Measurements from ENCODE around the gene NAP1L4.

The NAP1L4 gene

DNA sequence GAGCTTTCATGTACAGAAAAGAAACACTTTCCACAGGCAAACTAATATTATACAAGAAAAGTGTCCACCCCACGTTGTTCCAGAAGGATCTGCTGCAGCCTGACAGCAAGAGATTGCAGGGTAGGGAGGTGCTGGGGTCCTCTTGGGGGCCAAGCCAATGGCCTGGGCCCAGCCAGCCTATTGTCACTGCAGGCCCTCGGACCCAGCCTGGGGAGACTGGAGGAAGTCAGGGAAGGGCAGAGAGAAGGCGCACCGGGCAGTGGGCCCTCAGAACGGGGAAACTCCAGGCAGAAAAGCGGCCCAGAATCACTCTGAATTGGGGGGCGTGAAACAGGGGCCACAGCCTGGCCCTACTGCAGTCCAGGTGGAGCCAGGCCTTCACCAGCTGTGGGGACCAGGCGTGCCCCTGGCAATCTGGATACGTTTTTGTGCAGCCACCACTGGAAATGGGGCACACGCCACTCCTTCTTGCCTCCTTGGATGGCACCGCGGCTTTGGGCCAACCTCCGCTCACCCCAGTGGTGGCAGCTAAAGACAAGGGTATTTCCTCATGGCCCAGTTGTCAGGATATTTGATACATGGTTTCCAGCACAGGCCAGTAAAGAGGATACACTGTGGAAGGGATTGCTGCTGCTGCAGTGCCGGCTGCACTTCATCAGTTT lies 3.9 kb upstream of the NAP1L4 start:
- Histone ChIP-seq H3K27ac (ENCODE audit: insufficient read depth, low read length, poor library complexity, severe bottlenecking) (no peak overlapping the region), H3K9me3 (ENCODE audit: control insufficient read depth, low read length) (no peaks in the 10 kb centered on the region), H3K27me3 (replicated peaks; ENCODE audit: control insufficient read depth, insufficient read depth, low read length, poor library complexity, severe bottlenecking) (no peaks in the 10 kb centered on the region), H3K4me1 (ENCODE audit: control insufficient read depth, insufficient read depth, low read length, poor library complexity, severe bottlenecking) (peaks cover 5% of the 10 kb centered on the region), H3K4me3 (ENCODE audit: insufficient read depth, low read depth, low read length, poor library complexity, severe bottlenecking) (no peak overlapping the region), H3K36me3 (ENCODE audit: control insufficient read depth, insufficient read depth, low read length) (peaks cover 9% of the 10 kb centered on the region)
- DNase-seq = no peak

DNA sequence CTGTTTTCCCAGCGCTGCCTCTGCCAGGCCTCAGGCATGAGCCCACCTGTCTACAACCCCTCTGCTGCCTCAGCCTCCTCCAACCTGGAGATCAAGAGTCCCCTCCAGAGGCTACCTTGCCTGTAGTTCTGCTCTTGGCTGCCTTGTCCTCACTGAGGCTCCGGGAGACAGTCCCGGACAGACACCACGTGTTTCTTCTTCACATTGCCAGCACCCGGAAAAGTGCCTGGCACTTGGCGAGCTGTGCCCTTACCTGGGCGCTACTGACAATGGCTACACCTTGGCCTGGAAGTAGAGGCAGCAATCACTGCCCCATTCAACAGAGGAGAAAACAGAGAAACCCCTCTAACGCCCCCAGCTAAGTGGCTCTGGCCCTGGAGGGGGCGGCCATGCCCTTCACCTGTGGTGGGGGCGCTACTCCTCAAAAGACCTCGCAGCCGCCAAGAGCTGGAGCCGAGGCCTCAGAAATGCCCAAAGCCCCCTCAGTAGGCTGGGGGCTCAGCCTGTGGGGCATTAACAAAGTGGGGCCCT lies 3.0 kb upstream of the NAP1L4 start:
- Histone ChIP-seq H3K27ac (ENCODE audit: insufficient read depth, low read length, poor library complexity, severe bottlenecking) (no peak overlapping the region), H3K27me3 (replicated peaks; ENCODE audit: control insufficient read depth, insufficient read depth, low read length, poor library complexity, severe bottlenecking) (no peaks in the 10 kb centered on the region), H3K4me3 (ENCODE audit: insufficient read depth, low read depth, low read length, poor library complexity, severe bottlenecking) (no peak overlapping the region), H3K36me3 (ENCODE audit: control insufficient read depth, insufficient read depth, low read length) (no peaks in the 10 kb centered on the region), H3K9me3 (ENCODE audit: control insufficient read depth, low read length) (no peaks in the 10 kb centered on the region), H3K4me1 (ENCODE audit: control insufficient read depth, insufficient read depth, low read length, poor library complexity, severe bottlenecking) (peaks cover 5% of the 10 kb centered on the region)
- DNase-seq = no peak

DNA sequence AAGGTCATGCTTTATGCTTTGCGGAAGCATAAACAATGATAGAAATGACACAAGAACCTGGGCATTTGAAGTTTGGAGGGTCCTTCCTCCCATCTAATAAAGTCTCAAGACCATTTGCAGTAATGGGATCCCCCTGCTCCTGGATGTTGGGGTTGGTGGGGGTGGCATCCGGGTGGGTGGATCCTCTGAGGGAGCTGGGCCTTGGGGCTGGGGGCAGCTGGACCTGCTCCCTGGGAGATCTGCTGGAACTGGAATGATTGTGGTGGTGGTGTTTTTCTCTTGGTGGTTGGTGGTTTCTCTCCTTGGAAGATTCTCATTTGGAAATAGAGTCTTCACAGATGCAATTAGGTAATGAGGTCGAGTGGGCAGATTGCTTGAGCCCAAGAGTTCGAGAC lies 2.2 kb upstream of the NAP1L4 start:
- DNase-seq = no peak
- no peak overlapping the region for H3K4me3 ChIP-seq (ENCODE audit: insufficient read depth, low read depth, low read length, poor library complexity, severe bottlenecking)
- H3K27ac ChIP-seq (ENCODE audit: insufficient read depth, low read length, poor library complexity, severe bottlenecking) = no peak overlapping the region
- H3K36me3 ChIP-seq (ENCODE audit: control insufficient read depth, insufficient read depth, low read length) = no peaks in the 10 kb centered on the region
- H3K27me3 ChIP-seq (replicated peaks; ENCODE audit: control insufficient read depth, insufficient read depth, low read length, poor library complexity, severe bottlenecking) = no peaks in the 10 kb centered on the region
- no peaks in the 10 kb centered on the region for H3K9me3 ChIP-seq (ENCODE audit: control insufficient read depth, low read length)
- H3K4me1 ChIP-seq (ENCODE audit: control insufficient read depth, insufficient read depth, low read length, poor library complexity, severe bottlenecking) = peaks cover 5% of the 10 kb centered on the region

DNA sequence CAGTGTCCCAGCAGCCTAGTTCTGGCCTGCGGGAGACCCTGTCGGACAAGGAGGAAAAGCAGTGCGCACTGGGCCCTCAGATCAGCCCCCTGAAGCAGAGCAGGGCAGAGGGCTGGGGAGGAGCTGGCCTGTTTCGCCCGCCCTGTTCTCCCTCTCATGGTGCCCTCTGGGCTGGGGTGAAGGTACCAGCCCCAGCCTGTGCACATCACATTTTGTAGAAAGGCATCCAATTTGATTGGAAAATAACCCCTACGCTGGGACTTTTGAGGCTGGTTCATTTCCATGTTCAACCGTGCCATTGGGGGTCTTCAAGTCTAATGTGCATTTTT lies 832 bp upstream of the NAP1L4 start:
- no peaks in the 10 kb centered on the region for H3K27me3 ChIP-seq (replicated peaks; ENCODE audit: control insufficient read depth, insufficient read depth, low read length, poor library complexity, severe bottlenecking)
- H3K27ac ChIP-seq (ENCODE audit: insufficient read depth, low read length, poor library complexity, severe bottlenecking) = peak overlapping the region; percentile 56

DNA sequence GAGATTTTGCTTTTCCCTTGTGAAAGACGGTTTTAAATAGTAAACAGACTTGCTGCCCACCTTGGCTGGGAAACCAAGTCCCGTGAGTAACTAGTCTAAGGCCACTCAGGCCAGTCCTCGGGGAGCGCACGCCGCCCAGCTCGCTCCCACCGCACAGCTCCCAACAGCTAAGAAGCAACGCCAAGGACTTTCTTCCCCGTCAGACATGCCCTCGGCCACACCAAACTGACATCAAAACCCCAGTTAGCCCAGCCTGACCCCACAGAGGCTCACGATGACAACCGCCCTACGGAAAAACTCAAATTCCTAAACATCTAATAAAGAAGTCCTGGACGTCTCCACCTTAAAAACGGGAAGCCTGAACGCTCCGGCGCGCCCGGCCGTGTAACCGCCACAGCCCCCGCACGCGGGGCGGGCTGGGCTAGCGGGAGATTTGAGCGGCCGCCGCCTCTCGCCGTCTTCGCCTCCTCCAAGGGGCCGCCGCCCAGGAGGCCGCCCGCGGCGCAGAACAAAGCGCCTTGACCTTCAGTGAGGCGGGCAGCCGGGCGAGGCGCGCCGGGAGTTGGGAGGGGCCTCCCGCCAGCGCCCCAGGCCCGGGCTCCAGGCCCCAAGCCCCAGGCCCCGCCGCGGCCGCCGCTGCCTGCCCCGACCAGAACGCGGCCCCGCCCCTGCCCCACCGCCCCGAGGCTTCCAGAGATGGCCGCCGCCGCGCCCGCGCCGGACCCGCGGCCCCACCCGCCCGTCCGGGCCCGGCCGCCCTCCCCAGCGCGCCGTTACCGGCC lies 486 bp downstream of the NAP1L4 start:
- Histone ChIP-seq H3K36me3 (ENCODE audit: control insufficient read depth, insufficient read depth, low read length) (no peaks in the 10 kb centered on the region), H3K4me1 (ENCODE audit: control insufficient read depth, insufficient read depth, low read length, poor library complexity, severe bottlenecking) (peaks cover 13% of the 10 kb centered on the region), H3K27me3 (replicated peaks; ENCODE audit: control insufficient read depth, insufficient read depth, low read length, poor library complexity, severe bottlenecking) (no peaks in the 10 kb centered on the region), H3K27ac (ENCODE audit: insufficient read depth, low read length, poor library complexity, severe bottlenecking) (peak overlapping the region; percentile 81), H3K9me3 (ENCODE audit: control insufficient read depth, low read length) (no peaks in the 10 kb centered on the region), H3K4me3 (ENCODE audit: insufficient read depth, low read depth, low read length, poor library complexity, severe bottlenecking) (peak overlapping the region; percentile 85)
- no peak for DNase-seq

More for the DNA sequence above, 832 bp upstream of the NAP1L4 start:
- no peak for DNase-seq
- Histone ChIP-seq H3K4me3 (ENCODE audit: insufficient read depth, low read depth, low read length, poor library complexity, severe bottlenecking) (peak overlapping the region; percentile 85), H3K4me1 (ENCODE audit: control insufficient read depth, insufficient read depth, low read length, poor library complexity, severe bottlenecking) (peaks cover 5% of the 10 kb centered on the region), H3K36me3 (ENCODE audit: control insufficient read depth, insufficient read depth, low read length) (no peaks in the 10 kb centered on the region), H3K9me3 (ENCODE audit: control insufficient read depth, low read length) (no peaks in the 10 kb centered on the region)

DNA sequence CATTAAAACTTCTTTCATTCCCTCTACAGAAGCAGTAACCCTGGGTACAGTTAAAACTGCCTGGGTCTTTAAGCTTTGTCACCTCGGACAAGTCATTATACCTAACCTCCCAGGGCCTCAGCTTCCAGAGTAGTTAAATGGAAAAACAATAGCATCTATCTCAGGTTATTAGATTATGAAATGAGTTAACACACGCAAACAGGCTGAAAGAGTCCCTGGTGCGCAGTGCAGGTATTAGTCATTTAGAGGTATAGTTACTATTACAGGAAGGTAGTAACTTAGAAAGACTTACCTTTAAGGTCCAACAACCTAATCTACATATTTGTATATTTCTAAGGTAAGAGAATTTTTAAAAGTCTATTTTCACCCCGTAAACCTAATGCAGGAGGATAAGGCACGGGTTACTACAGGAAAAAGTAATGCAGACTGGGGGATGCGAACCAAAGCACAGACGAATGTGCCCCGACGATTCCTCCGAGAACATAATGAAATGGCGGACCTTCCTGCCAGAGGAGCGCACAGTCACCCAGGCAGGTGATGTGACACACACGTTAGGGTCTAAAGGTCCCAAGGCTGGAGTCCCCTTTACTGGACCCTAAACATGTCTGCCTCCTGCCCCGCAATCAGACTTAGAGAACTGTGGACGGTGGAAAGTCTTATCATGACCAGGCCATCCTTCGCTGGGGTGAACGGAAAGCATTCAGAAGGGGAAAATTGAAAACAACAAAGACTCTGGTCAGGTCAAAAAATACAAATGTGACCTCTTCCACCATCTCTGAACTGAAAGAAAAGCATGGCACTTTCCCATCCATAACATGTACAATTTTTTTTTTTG lies 1.3 kb downstream of the NAP1L4 start:
- no peaks in the 10 kb centered on the region for H3K36me3 ChIP-seq (ENCODE audit: control insufficient read depth, insufficient read depth, low read length)
- no peaks in the 10 kb centered on the region for H3K9me3 ChIP-seq (ENCODE audit: control insufficient read depth, low read length)
- H3K27me3 ChIP-seq (replicated peaks; ENCODE audit: control insufficient read depth, insufficient read depth, low read length, poor library complexity, severe bottlenecking) = no peaks in the 10 kb centered on the region
- DNase-seq = no peak
- peak overlapping the region; percentile 81 for H3K27ac ChIP-seq (ENCODE audit: insufficient read depth, low read length, poor library complexity, severe bottlenecking)
- H3K4me1 ChIP-seq (ENCODE audit: control insufficient read depth, insufficient read depth, low read length, poor library complexity, severe bottlenecking) = peaks cover 21% of the 10 kb centered on the region
- peak overlapping the region; percentile 83 for H3K4me3 ChIP-seq (ENCODE audit: insufficient read depth, low read depth, low read length, poor library complexity, severe bottlenecking)

DNA sequence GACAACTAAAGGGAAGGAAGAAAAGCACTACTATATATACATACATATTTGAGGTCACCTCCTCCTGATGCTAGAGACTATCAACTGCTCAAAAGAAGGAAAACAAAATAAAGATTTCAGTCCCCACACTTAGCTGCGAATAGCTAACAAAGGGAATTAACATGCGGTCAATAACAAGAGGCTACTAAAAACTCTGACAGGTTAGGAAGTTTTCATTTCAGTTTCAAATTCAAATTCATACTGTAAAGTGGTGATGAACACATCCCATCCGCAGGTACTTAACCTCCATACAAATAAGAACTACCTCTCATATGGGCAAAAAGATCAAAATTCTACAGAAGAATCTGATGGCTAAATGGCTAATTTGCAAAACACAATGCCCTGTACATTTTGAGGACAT lies 2.6 kb downstream of the NAP1L4 start:
- DNase-seq = no peak
- Histone ChIP-seq H3K27ac (ENCODE audit: insufficient read depth, low read length, poor library complexity, severe bottlenecking) (peak overlapping the region; percentile 81), H3K9me3 (ENCODE audit: control insufficient read depth, low read length) (no peaks in the 10 kb centered on the region), H3K4me3 (ENCODE audit: insufficient read depth, low read depth, low read length, poor library complexity, severe bottlenecking) (peak overlapping the region; percentile 83), H3K36me3 (ENCODE audit: control insufficient read depth, insufficient read depth, low read length) (no peaks in the 10 kb centered on the region), H3K4me1 (ENCODE audit: control insufficient read depth, insufficient read depth, low read length, poor library complexity, severe bottlenecking) (peaks cover 21% of the 10 kb centered on the region), H3K27me3 (replicated peaks; ENCODE audit: control insufficient read depth, insufficient read depth, low read length, poor library complexity, severe bottlenecking) (no peaks in the 10 kb centered on the region)

DNA sequence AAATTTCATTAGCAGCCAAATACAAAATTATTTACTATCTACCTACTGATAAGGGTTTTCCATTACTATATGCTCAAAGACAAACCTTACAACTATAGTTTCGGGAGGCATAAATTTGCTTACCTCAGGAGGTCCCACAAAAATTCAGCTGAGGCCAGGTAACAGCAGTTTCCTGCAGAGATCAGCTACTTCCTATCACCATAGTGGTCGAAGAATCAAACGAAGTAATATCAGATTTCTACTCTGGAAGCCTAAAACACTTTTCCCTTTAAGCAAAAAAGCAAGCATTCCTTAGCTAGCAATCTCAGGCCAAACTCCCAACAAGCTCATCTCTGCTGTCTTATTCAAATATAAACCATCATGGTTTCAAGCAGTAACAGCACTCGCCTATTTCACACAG lies 3.1 kb downstream of the NAP1L4 start:
- DNase-seq = no peak
- peak overlapping the region; percentile 81 for H3K27ac ChIP-seq (ENCODE audit: insufficient read depth, low read length, poor library complexity, severe bottlenecking)
- H3K36me3 ChIP-seq (ENCODE audit: control insufficient read depth, insufficient read depth, low read length) = no peaks in the 10 kb centered on the region
- H3K9me3 ChIP-seq (ENCODE audit: control insufficient read depth, low read length) = no peaks in the 10 kb centered on the region
- H3K4me3 ChIP-seq (ENCODE audit: insufficient read depth, low read depth, low read length, poor library complexity, severe bottlenecking) = peak overlapping the region; percentile 83
- H3K27me3 ChIP-seq (replicated peaks; ENCODE audit: control insufficient read depth, insufficient read depth, low read length, poor library complexity, severe bottlenecking) = no peaks in the 10 kb centered on the region
- peaks cover 21% of the 10 kb centered on the region for H3K4me1 ChIP-seq (ENCODE audit: control insufficient read depth, insufficient read depth, low read length, poor library complexity, severe bottlenecking)

DNA sequence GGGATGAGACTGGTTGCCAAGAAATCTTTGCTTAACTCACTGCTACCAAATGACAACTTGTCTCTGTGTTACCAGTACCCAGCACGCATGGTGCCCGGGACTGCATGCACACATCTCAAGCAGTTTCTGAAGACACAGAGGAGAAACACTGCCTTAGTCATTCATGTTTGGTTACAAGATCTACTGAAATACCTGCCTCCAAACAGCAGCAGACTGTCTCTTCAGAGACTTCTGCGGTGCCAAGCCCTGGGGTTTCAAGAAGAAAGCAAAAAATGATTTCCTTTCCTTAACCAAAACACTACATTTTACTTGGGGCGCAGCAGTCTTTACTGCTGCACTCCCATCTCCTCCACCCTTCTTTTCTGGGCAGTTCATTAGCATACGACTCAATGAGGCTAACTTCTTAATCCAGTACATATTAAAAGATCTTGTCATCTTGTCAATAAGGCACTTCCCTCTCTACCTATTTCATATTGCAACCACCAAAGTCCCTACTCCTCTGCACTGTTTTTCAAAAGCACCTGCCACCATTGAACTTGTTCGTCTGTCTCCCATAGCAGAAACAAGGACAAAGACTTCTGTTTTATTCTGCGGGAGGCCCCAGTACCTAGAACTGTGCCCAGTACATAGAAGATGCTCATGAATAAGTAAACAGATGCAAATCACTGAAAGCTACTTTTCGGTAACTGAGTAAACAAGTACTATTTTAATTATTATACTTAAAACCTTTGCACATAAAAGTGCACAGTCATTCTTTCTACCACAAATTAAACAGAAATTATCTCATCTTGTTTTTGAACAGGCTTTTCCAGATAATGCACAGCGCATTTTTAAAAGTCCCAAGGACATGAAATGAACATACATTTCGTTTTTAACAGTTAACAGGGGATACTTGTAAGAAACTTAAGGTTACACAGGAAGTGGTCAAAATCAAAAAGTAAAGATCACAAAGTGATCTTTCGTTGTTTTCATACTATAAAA lies 4.0 kb downstream of the NAP1L4 start:
- H3K4me1 ChIP-seq (ENCODE audit: control insufficient read depth, insufficient read depth, low read length, poor library complexity, severe bottlenecking) = peaks cover 21% of the 10 kb centered on the region
- H3K27ac ChIP-seq (ENCODE audit: insufficient read depth, low read length, poor library complexity, severe bottlenecking) = peak overlapping the region; percentile 81
- H3K4me3 ChIP-seq (ENCODE audit: insufficient read depth, low read depth, low read length, poor library complexity, severe bottlenecking) = peak overlapping the region; percentile 83
- H3K36me3 ChIP-seq (ENCODE audit: control insufficient read depth, insufficient read depth, low read length) = no peaks in the 10 kb centered on the region
- DNase-seq = peak in 1 of 3 donors; percentile 18
- no peaks in the 10 kb centered on the region for H3K9me3 ChIP-seq (ENCODE audit: control insufficient read depth, low read length)
- no peaks in the 10 kb centered on the region for H3K27me3 ChIP-seq (replicated peaks; ENCODE audit: control insufficient read depth, insufficient read depth, low read length, poor library complexity, severe bottlenecking)

Data from effector memory CD4-positive, alpha-beta T cell (primary cell).